Epidermal melanocyte (primary cell): Measurements from ENCODE around the gene SLC29A2.

Source experiments
- DNase-seq: peaks from one replicate; pipeline ENCODE4 v3.0.0; 2011; ENCODE audit warnings: low spot score; ENCODE audit not compliant: insufficient read length

The SLC29A2 gene

DNA sequence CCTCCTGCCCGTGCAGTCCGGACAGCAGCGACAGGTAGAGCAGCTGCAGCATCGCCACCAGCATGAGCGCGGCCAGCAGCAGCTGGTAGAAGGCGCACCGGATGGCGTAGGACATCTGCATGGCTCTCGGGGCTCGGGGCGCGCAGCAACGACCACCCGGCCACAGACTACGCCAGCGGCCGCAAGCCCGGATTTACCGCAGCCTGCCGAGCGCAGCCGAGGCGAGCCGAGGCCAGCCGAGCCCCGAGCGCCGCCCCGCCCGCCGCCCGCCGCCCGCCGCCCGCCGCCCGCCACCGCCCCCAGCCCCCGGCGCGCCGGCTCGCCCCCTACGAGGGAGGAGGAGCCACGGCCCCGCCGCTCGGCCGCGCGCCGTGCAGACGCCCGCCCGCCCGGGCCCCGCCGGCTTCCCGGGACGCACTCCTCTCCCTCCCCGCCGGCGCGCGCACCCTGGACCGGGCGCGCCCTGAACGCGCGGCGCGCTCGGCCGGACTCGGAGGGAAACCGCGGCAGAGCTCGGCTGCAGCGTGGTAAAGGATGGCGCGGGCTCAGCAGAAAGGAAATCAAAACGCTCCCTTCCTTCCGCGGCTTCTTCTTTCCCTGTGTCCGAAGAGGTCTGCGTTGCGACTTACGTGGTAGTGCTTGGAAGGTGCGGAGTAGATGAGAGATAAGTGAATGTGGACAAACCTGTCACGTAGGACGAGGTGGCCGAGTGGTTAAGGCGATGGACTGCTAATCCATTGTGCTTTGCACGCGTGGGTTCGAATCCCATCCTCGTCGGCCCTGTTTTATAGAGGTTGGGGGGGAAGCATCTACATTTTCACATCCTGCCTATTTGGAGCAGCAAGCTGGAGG, 23.9 kb downstream of the SLC29A2 start, which contains the start of gene B4GAT1:
Gene B4GAT1 (minus strand): TSS at position 205 of the 852 bp plus-strand sequence. CDS start 84 bp downstream, at position 121.
- DNase-seq, result peak; percentile 71

DNA sequence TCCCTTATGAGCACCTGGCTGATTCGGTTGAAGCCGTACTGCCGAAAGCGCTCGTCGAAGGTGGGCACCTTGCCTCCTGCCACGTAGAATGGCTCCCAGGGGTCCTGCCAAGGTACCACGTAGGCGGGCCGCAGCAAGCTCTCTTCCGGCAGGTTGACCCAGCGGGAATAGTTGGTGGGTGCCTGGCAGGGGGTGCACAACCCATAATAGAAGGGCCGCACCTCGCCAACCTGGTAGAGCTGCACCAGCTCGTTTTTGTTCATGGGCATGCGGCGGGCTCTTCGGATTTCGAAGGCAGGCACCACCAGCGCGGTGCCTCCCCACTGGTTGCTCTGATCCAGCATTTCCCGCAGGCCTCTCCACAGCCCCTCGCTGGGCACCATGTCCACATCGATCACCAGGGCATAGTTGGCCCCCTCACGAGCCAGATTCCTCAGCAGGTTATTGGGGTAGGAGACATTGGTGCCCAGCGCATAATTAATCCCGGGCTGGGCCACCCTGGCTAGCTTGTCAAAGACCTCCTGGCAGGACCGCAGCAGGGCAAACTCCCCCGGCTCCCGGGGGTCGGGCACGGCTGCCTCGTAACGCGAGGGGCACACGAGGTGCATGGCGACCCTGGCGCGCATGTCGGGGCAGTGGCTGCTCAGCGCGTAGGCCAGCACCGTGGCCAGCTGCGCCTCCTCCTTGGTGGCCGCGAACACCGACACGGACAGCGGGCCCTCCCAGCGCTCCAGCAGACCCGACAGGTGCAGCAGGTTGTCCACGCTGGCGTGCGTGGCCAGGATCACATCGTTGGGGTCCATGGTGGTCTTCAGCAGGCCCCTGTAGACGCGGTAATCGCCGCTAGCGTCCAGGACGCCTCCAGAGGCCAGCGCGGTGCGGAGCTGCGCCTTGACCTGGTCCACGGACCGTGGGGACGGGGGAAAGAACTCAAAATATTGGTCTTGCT, 24.8 kb downstream of the SLC29A2 start:
- no peak for DNase-seq

DNA sequence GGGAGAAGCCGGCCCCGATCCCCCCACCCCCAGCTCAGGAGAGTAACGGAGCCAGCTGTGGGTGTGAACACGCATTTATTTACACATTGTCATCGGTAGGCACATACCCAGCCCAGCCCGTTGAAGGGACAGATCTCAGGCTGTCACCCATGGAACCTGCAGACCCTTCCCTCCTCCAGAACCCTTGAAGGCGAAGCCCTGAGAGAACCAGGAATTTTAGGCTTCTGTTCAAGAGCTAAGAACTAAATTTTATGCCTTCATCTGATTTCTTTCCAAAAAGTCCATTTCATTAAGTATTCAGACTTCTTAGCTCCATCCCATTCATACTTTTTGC, 26.3 kb downstream of the SLC29A2 start:
- DNase-seq, result no peak

DNA sequence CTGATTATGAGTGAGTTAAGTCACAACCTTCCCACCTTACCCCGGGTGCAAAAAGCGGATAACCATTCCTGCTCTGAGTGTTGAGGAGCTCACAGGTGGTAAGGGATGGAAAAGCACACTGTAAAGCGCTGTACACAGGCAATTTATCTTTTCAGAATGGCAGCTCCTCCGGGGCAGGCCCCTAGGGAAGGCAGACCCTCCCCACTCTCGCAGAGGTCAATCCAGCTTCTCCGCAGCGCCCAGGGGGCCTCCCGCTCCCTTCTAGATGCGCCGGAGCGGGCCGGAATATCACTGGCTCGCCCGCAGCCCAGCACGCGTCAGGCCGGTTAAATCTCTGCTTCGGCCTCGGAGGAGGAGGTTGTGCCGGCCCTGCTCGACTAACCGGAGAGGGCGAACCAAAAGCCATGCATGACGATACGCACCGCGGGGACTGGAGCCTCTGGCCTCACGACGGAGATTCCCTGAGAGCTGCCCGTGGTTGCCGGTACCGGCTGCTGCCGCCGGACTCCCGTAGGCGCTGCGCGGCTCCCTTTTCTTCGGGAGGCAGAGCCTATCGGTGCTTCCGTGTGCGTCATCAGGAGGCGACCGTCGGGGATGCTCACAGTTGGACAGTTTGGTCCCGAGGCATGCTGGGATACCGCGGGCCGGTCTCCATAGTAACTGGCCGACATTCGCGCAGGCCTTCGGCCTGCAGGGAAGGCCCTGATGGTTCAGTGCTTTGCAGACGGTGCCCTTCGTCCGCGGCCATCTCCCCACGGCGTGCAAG, 26.8 kb downstream of the SLC29A2 start, which contains the start of gene BRMS1:
Gene BRMS1 (minus strand): TSS at position 555 of the 766 bp plus-strand sequence. CDS start 2,870 bp downstream, outside the sequence.
- peak; percentile 98 for DNase-seq

DNA sequence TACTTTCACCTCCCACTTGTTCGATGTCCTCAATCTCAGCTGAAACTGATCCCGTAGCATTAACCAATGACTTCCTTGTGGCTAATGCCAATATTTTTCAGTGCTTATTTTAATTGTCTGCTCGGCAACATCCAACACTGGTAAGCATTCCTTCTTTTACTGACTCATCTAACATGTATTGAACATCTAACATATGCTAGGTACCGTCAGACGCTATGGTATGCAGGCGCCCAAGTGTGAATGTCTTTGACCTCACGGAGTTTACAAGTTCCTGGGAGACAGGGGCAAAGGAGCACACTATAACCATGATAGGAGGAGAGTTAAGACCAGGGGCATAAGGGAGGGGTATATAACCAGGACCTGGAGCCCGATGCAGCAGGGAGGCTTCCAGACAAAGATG, 28.4 kb downstream of the SLC29A2 start:
- no peak for DNase-seq

DNA sequence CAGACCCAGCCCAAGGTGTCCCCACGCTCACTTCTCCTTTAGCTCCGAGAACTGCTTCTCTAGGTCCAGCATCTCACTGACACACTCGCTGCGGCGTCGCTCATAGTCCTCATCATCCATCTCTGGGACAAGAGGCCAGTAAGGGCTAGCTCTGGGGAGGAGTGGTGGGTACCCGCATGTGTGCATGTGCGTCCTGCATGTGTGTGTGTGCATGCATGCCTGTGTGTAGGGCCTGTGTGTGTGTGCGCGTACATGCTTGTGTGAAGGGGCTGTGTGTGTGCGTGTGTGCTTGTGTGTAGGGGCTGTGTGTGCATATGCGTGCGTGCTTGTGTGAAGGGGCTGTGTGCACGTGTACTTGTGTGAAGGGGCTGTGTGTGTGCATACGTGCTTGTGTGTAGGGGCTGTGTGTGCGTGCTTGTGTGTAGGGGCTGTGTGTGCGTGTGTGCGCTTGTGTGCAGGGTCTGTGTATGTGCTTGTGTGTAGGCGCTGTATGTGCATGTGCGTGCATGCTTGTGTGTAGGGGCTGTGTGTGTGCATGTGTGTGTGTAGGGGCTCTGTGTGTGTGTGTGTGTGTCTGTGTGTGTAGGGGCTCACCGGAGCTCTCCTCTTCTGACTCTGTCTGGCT, 29.9 kb downstream of the SLC29A2 start:
- no peak for DNase-seq

DNA sequence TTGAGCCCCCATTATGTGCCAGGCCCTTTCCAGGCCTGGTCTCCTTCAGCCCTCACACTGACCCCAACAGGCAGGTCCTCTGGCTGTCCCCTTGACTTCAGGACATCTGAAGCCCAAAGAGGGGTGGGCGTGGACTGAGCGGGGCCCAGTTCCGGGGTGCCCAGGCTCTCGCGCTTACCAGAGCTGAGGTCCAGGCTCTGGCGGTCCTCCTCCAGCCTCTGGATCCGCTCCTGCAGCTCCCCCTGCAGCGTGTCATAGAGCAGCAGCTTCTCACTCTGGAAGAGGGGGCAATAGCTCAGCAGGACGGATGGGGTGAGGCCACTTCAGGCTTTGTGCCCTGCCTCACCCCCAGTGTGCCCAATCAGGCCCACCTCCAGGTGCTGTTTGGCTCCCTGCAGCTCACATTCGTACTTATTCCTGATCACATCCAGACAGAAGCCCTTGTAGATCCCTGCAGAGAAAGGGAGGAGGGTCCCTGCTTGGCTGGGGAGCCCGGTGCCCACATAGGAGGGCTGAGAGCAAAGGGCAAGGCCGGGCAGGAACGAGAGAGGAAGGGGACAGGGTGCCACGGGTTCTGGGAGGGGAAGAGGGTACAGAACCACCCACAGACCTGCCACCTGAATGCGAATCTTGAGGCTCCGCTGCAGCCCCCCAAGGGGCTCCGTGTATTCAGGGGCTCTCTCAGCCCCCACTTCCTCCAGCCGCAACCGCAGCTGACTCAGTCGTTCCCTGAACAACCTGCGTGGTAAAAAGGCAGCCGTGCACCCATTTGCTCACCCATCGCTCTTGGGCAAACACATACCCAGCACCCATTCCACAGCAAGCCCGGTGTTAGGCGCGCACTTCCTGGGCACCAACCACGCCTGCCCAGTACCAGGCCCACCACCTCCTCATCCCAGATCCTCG, 30.7 kb downstream of the SLC29A2 start:
- no peak for DNase-seq

DNA sequence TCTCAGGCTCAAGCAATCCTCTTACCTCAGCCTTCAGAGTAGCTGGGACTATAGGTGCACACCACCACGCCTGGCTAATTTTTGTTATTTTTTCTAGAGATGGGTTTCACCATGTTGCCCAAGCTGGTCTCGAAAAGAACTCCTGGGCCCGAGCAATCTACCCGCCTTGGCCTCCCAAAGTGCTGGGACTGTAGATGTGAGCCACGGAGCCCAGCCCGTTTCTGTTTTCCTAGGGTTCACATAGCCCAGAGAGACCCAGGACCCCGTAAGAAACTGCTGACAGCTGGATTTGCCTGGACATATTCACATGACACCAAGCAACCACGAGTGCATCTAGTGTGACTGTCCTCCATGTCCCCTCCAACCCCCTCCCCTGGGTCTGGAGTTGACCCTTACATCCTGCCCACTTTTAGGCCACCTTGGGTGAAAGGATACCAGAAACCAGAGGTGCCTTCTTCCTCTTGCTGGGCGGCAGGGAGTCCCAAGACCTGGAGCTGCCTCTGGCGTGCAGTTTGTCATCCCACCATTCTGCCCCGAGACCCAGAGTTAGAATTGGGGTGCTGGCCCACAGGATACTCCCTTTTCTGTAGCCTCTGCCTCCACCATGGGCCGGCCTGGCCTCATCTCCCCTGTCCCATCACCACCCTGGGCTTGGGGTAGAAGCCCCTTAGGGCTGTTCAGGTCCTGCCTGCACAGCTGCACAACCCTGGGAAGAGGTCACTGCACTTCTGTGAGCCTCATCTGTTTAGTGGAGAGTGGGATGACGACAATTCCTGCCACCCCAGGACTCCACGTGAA, 31.7 kb downstream of the SLC29A2 start:
- no peak for DNase-seq

DNA sequence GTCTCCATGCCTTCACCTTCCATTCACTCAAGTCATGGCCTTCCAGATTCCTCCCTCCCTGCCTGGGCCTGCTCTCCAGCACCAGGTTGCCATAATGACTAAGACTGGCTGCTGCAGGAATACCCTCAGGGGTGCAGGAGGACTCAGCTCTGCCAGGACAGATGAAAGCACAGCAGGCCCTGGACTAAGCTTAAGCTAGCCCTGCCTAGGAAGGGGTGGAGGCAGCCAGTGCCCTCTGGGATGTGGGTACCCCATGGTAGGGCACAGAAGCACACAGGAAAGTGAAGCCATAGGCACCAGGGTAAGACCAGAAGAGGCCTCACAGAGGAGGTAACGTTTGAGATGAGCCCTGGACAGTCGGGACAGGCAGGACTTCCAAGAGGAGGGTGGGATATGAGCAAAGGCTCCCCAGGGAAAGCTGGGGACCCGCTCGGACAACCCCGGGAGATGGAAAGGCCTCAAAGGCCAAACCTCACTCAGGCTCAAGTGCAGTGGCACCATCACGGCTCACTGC, 32.3 kb downstream of the SLC29A2 start:
- DNase-seq, result no peak

DNA sequence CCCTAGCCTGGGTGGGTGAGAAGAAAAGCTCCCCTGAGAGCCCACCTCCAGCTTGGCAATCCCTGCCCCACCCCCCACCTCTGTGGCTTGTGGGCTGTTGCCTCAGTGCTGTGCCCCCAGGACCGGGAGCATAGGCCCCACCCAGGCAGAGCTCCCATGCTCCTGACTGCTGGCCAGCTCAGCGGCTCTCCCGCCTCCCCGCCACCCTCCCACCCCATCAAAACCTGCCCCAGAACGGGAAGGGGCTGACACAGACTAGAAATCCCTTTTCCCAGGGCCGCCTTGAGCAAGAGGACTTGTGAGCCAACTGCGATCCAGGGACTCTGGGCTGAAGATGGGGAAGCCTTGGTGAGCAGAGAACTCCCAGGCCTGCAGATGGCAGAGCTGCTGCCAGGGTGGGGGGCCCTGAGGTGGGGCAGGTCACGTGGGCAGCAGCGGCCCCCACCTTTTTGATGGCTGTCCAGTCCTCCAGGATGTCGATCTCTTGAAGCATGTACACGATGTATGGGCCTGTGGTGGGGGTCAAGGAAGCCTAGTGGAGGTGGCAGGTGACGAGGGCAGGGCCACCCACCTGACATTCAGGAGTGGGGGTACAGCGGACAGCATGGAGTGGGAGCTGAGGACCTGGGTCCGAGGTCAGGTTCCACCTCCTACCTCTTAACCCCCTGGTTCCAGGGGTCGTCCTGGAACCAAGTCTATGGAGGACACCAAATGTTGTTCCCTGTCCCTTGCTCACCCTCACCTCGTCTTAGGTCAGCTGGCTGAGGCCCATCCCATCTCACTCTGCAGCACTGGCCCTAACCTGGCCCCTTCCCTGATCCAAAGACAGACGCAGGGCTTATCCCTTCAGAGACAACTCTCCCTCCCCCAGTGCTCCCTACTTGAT, 33.0 kb downstream of the SLC29A2 start:
- DNase-seq, result no peak

DNA sequence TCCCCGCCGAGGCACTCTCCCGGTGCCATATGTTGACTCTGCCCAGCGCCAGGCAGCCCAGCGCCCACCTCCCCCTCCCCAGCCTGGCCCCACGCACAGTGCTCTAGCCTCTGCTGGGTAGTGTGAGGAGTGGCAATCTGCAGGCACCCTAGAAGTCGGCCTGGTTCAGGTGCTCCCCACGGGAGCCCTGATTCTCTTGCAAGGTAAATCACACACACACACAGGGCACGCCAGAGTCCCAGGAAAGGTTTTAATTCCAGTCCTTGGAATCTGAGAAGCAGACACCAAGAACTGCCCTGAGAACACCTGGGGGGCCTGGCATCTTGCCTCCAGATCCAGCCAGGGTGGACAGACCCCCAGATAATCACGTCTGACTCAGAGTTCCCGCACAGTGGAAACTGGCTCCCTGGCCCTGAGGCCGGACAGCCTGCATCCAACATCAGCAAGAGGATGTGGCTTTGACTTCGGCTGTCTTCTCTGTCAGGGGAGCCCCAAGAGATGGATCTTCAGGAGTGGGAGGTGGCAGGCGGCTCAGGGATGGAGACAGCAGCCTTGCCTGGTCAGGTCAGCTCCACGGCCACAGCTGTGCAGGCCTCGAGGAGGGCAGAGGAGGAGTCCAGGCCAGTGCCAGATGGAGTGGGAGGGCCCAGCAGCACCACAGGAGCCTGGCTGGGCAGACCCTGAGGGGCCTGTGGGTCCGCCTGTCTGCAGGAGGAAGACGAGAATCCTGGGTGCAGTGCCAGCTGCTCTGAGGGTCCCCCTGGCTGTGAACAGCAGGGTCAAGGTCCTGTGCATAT, 34.3 kb downstream of the SLC29A2 start:
- DNase-seq, result no peak

DNA sequence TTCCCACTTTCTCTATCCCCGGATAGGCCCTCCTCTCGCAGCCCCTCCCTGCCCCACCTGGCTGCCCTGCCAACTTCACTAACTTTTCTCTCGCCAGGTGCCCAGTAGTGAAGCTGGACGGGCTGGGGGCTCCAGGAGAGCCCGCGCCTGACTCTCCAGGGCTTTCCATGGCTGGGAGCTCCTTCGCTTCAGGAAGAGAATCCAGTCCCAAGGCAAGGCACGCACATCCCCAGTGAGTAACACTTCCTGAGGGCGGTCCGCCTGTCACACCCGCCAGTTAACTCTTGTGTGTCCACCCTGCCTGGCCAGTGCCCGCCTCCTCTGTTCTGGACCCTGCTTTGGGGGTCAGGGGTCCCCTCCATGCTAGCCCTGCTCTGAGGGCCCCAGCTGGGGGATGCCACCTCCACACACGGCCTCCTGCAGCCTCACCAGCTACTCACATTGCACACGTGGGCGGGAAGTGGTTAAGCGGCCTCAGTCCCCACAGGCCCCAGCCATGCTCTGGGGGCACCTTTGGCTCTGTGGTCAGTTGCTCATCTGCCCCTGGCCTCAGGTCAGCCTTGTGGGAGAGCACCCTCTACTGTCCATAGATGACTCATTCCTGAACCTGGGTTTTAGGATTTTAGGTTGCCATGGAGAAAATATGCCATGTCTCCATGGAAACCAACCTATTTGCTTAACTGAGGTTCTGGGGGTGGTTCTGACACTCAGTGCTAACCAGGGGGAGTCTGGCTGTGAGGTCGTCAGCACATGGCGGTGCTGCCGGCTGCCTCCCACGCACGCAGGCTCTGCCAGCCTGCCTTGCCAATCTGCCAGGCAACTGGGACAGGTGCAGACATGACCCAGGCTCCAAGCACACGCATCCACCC, 35.1 kb downstream of the SLC29A2 start, which contains the start of gene RIN1:
Gene RIN1 (minus strand): TSS at position 201 of the 869 bp plus-strand sequence. CDS start 32 bp downstream, at position 169.
- peak; percentile 93 for DNase-seq

DNA sequence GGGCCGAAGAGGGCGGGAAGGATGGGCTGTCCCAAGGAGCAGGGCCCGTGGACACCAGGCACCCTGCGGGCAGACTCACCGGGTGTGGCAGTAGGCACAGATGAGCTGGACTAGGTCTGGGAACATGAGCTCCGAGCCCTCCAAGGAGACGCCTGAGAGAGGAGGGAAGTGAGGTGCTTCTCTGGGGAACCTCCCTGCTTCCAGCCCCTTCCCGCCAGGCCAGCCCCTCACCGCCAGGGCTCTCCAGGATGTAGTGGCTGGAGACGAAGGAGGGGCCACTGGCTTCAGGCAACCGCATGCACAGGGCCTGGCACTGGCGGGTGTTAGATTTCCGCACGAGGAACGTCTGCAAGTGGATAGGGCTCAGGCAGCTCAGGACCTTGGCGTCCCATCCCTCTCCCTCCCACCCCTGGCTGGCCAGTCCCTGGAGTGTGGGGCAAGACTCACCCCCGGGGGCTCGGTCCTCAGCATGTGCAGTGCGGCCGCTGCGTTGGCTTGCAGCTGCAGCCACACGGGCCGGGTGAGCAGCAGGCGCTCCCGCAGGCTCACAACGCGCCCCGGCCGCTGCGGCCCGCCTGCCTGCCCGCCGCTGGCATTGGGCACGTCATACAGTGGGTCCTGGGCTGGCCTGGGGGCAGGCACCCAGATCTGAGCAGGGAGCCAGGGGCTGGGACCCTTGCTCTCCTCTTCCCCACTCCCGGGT, 35.9 kb downstream of the SLC29A2 start:
- DNase-seq, result peak; percentile 37

DNA sequence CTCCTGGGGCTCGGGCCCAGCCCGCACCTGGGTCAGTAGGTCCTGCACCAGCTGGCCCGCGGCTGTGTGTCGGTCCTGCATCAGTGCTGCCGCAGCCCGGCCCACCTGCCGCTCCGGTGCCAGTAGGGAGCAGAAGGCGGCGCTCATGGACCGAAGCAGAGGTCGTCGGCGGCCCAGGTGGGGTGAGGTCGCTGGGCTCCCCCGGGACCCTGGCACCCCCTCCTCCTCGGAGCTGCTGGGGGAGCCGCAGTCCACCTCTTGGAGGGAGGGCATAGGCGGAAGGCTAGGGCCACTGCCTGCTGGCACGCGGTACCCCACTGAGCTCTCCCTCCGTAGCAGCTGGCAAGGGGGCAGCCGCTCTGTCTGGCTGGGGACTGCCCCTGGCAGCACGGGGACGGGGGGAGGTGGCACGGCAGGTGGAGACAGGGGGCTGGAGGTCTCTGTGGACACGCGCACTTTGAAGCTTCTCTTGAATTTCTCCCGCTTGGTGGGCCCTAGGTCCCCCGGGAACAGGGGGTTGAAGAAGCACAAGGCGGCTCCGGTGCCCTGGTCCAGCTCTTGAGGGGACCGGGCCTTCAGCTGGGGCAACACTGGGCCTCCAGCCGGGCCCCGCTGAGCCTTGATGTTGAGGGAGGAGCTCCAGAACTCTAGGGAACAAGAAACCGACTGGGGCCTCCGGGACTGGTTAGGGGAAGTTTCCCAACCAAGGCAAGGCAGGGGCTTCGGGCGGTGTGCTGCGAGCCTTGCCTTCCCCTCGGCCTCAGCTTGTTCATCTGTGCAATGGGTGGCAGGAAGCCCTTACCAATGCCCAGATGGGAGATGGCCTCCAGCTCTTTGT, 36.7 kb downstream of the SLC29A2 start:
- peak; percentile 10 for DNase-seq
